ENCODE measurements around the gene MS4A10. TPM values are rescaled to one million over a fixed set of nuclear protein-coding genes. Genes with fewer than 3 reads are reported as not detected.

MS4A10 gene
- total and polyA plus RNA-seq, 9 donors: 0.36 TPM; not detected in 8

- Histone ChIP-seq H3K4me3 (no peak overlapping the region), H3K4me1 (ENCODE audit: insufficient read depth) (no peaks in the 10 kb centered on the region), H3K27ac (no peak overlapping the region), H3K9me3 (no peaks in the 10 kb centered on the region), H3K36me3 (no peaks in the 10 kb centered on the region), H3K27me3 (no peaks in the 10 kb centered on the region)
- TF ChIP-seq CTCF (IDR thresholded peaks at IDR 0.05) (no peak), EP300 (IDR thresholded peaks at IDR 0.05) (no peak), POLR2A (IDR thresholded peaks at IDR 0.05) (no peak)
- WGBS, 3 donors: 91 to 94% (median 92%) methylated on average over 1 of the region's 1 CpG
- no peak for DNase-seq
- intact Hi-C loops (cut with DNase I): no loop called here
Observed at GRCh38 chr11:60743058-60743457, 42.1 kb upstream of the MS4A10 start.

GRCh38 chr11:60744114-60744513 is 41.0 kb upstream of the MS4A10 start:
- H3K27me3 ChIP-seq: no peaks in the 10 kb centered on the region
- WGBS, 3 donors: 54 to 76% (median 62%) methylated on average over 5 of the region's 5 CpGs
- no peaks in the 10 kb centered on the region for H3K36me3 ChIP-seq
- no peak overlapping the region for H3K27ac ChIP-seq
- H3K4me3 ChIP-seq: no peak overlapping the region
- no peak for DNase-seq
- H3K9me3 ChIP-seq: no peaks in the 10 kb centered on the region
- intact Hi-C loops (cut with DNase I): no loop called here
- TF ChIP-seq CTCF (IDR thresholded peaks at IDR 0.05) (no peak), EP300 (IDR thresholded peaks at IDR 0.05) (no peak), POLR2A (IDR thresholded peaks at IDR 0.05) (no peak)
- no peaks in the 10 kb centered on the region for H3K4me1 ChIP-seq (ENCODE audit: insufficient read depth)

- no peak overlapping the region for H3K4me3 ChIP-seq
- H3K27ac ChIP-seq: no peak overlapping the region
- no peaks in the 10 kb centered on the region for H3K27me3 ChIP-seq
- 94% methylated on average over 14 of the region's 14 CpGs for WGBS, 3 donors
- TF ChIP-seq CTCF (IDR thresholded peaks at IDR 0.05): no peak
- no peak for TF ChIP-seq EP300 (IDR thresholded peaks at IDR 0.05)
- no peak for TF ChIP-seq POLR2A (IDR thresholded peaks at IDR 0.05)
- intact Hi-C loops (cut with DNase I): no loop called here
- no peaks in the 10 kb centered on the region for H3K4me1 ChIP-seq (ENCODE audit: insufficient read depth)
- H3K36me3 ChIP-seq: no peaks in the 10 kb centered on the region
- no peaks in the 10 kb centered on the region for H3K9me3 ChIP-seq
- no peak for DNase-seq
Observed at GRCh38 chr11:60747359-60747873, 37.7 kb upstream of the MS4A10 start.

- TF ChIP-seq POLR2A (IDR thresholded peaks at IDR 0.05) (no peak), EP300 (IDR thresholded peaks at IDR 0.05) (no peak), CTCF (IDR thresholded peaks at IDR 0.05) (no peak)
- 81 to 93% (median 88%) methylated on average over 17 of the region's 17 CpGs for WGBS, 3 donors
- DNase-seq: no peak
- Histone ChIP-seq H3K27ac (no peak overlapping the region), H3K27me3 (no peaks in the 10 kb centered on the region), H3K9me3 (no peaks in the 10 kb centered on the region), H3K4me1 (ENCODE audit: insufficient read depth) (no peaks in the 10 kb centered on the region), H3K4me3 (no peak overlapping the region), H3K36me3 (no peaks in the 10 kb centered on the region)
- intact Hi-C loops (cut with DNase I): no loop called here
Observed at GRCh38 chr11:60748225-60748624, 36.9 kb upstream of the MS4A10 start.
